Activated CD8-positive, alpha-beta memory T cell treated with anti-CD3 and anti-CD28 coated beads, Interleukin-2, amount 10 ng/mL, durations not matched to agents 7 days and 5 days (primary cell): ENCODE measurements around the gene GRHL1. TPM values are rescaled to one million over a fixed set of nuclear protein-coding genes. Genes with fewer than 3 reads are reported as not detected.

ENCODE experiments used
- ATAC-seq: fragments of 150-1000 bp; cut with Tn5 transposase; one replicate; pipeline ENCODE4 v1.10.0; 2021; ENCODE audit warnings: moderate library complexity
- CTCF ChIA-PET: fragments of 350-600 bp; sonication (Branson Sonifier 250); formaldehyde crosslinking; loops from one replicate; lab custom pipeline; 2021; ENCODE audit warnings: antibody characterized with exemption; lab: Charles Lee
- DNase-seq: peaks from one replicate; pipeline ENCODE4 v3.0.0-alpha.2; 2020
- H3K27ac Mint-ChIP-seq: one replicate; pipeline ENCODE4 v1.8.0; 2021; ENCODE audit warnings: mild to moderate bottlenecking, mixed read lengths
- H3K27me3 Mint-ChIP-seq: one replicate; pipeline ENCODE4 v1.8.0; 2021; ENCODE audit warnings: mixed read lengths
- H3K36me3 Mint-ChIP-seq: one replicate; pipeline ENCODE4 v1.8.0; 2021; ENCODE audit warnings: mild to moderate bottlenecking, mixed read lengths
- H3K4me1 Mint-ChIP-seq: one replicate; pipeline ENCODE4 v1.8.0; 2021; ENCODE audit warnings: mixed read lengths
- H3K4me3 Mint-ChIP-seq: one replicate; pipeline ENCODE4 v1.8.0; 2021; ENCODE audit warnings: mild to moderate bottlenecking, moderate library complexity, mixed read lengths
- H3K9me3 Mint-ChIP-seq: one replicate; pipeline ENCODE4 v1.8.0; 2022; ENCODE audit warnings: low read depth, mixed read lengths
- total RNA-seq, 2 experiments: library from RNA; stranded (reverse); gene quantifications; one replicate each; pipeline ENCODE4 v1.2.3, GENCODE V29; 2021

The GRHL1 gene
- total RNA-seq, 2 experiments from 2014 or later = 0.64 to 1.0 TPM

DNA sequence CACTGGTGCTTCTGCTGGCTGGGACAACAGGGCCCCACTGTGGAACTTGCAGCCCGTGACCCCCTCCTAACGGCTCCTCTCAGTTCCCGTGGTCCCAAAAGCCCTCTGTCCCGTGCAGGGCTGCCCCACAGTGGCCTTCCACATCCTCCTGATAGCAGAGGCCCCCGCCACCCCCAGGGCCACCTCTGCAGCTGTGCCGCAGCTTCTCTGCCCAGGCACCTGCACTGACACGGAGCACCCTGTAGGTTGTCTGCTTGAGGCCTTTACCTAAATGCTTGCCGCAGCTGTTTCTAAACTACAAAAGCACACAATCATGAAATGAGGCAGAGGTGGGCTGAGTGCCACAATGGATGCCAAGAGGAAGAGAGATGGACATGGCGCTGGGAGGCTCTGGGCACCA is 13.5 kb upstream of the GRHL1 start:
- no peak overlapping the region for H3K4me3 Mint-ChIP-seq
- H3K27ac Mint-ChIP-seq = no peak overlapping the region
- peaks cover 10% of the 10 kb centered on the region for H3K36me3 Mint-ChIP-seq
- DNase-seq (no peak), ATAC-seq (no peak)
- peaks cover 4% of the 10 kb centered on the region for H3K27me3 Mint-ChIP-seq
- CTCF ChIA-PET = interaction anchor here (2.2 kb wide), 1 partner anchor 124 kb away, joined by 8 read pairs; no protein-coding TSS in a partner anchor
- H3K9me3 Mint-ChIP-seq = no peaks in the 10 kb centered on the region
- no peaks in the 10 kb centered on the region for H3K4me1 Mint-ChIP-seq

- no peak overlapping the region for H3K4me3 Mint-ChIP-seq
- H3K4me1 Mint-ChIP-seq = no peaks in the 10 kb centered on the region
- no peaks in the 10 kb centered on the region for H3K9me3 Mint-ChIP-seq
- DNase-seq (no peak), ATAC-seq (no peak)
- no peaks in the 10 kb centered on the region for H3K36me3 Mint-ChIP-seq
- H3K27ac Mint-ChIP-seq = no peak overlapping the region
- CTCF ChIA-PET = interaction anchor here (0.9 kb wide), 1 partner anchor 126 kb away, joined by 3 read pairs; no protein-coding TSS in a partner anchor
- H3K27me3 Mint-ChIP-seq = peaks cover 15% of the 10 kb centered on the region
These were observed 11.7 kb upstream of the GRHL1 start for GRCh38 chr2:9939587-9940485.

- H3K4me3 Mint-ChIP-seq = no peak overlapping the region
- CTCF ChIA-PET = interaction anchor here (1.0 to 1.4 kb wide), 3 partner anchors 27 to 128 kb away, joined by 3 to 5 read pairs (median 3); no protein-coding TSS in a partner anchor
- H3K9me3 Mint-ChIP-seq = no peaks in the 10 kb centered on the region
- ATAC-seq (no peak), DNase-seq (no peak)
- H3K27me3 Mint-ChIP-seq = peaks cover 29% of the 10 kb centered on the region
- H3K27ac Mint-ChIP-seq = no peak overlapping the region
- no peaks in the 10 kb centered on the region for H3K4me1 Mint-ChIP-seq
- no peaks in the 10 kb centered on the region for H3K36me3 Mint-ChIP-seq
These were observed 10.1 kb upstream of the GRHL1 start for GRCh38 chr2:9941196-9941995.

DNA sequence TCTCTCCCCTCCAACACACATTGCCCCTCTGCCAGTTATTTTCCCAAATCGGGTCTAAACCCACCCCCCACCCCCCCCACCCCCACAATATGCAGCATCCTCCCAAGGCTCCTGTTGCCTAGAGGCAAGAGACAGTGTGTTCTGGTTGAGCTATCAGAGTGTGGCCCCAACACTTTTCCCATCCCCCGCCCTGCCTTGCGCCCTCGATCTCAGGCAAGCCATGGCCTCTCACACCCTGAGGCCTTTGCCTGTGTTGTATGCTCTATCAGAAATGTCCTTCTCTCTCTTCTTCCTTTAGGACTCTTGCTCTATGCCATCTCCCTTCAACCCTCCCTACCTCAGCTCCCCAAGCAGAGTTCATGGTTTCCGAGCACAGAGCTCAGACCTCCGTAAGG is 9.5 kb upstream of the GRHL1 start:
- Mint-ChIP-seq H3K36me3 (no peaks in the 10 kb centered on the region), H3K27ac (no peak overlapping the region), H3K4me3 (no peak overlapping the region), H3K9me3 (no peaks in the 10 kb centered on the region), H3K4me1 (no peaks in the 10 kb centered on the region), H3K27me3 (peaks cover 34% of the 10 kb centered on the region)
- no peak for ATAC-seq
- CTCF ChIA-PET = interaction anchor here (1.3 to 2.2 kb wide), 4 partner anchors 27 to 128 kb away, joined by 3 to 13 read pairs (median 6); no protein-coding TSS in a partner anchor
- DNase-seq = no peak

DNA sequence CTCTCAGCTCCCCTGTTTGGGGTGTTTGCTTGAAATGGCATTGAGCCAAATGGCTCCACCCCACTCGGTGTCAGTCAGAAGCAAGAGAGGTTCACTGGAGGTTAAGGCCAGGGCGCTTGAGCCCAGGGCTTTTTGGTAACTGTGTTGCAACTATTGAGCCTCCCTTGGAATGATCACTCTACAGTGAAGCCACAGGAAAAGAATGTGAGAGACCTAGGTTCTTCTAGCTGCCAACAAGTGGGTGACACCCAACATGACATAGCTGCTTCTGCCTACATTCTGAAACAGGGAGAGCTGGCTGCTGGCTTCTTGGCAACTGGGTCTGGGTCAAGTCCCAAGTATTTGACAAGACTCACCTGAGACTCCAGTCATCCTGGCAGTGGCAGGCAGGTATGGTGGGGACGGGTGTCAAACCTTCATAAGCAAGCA is 7.1 kb upstream of the GRHL1 start:
- H3K9me3 Mint-ChIP-seq = no peaks in the 10 kb centered on the region
- H3K27me3 Mint-ChIP-seq = peaks cover 49% of the 10 kb centered on the region
- no peak for DNase-seq
- H3K4me3 Mint-ChIP-seq = no peak overlapping the region
- CTCF ChIA-PET = interaction anchor here (0.8 to 2.2 kb wide), 3 partner anchors 11 to 101 kb away, joined by 3 to 13 read pairs (median 4); partner anchors contain the start of gene TAF1B
- no peaks in the 10 kb centered on the region for H3K36me3 Mint-ChIP-seq
- ATAC-seq = no peak
- H3K4me1 Mint-ChIP-seq = no peaks in the 10 kb centered on the region
- no peak overlapping the region for H3K27ac Mint-ChIP-seq

- Mint-ChIP-seq H3K36me3 (no peaks in the 10 kb centered on the region), H3K4me3 (no peak overlapping the region), H3K27me3 (peaks cover 61% of the 10 kb centered on the region), H3K4me1 (peaks cover 8% of the 10 kb centered on the region), H3K27ac (no peak overlapping the region), H3K9me3 (no peaks in the 10 kb centered on the region)
- DNase-seq = no peak
- no peak for ATAC-seq
- CTCF ChIA-PET = no interaction called here
These were observed 5.9 kb upstream of the GRHL1 start for GRCh38 chr2:9945596-9945995.

DNA sequence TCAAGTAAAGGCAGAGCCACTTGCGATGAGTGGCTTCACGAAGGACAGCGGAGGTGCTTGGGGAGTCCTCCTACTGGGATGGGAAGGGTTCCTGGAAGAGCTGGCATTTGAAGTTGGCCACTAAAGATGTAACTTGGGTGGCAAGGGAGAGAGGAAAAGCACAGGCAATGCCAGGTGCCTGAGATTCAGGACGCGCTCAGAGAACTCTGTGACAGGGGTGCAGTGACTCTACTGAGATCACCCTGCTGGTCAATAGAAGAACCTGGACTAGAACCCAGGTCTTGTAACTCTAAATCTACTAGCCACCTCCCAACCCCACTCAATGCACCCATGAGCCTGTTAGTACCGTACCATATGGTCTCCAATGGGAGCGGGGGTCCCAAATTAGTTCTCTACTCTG is 5.4 kb upstream of the GRHL1 start:
- no peaks in the 10 kb centered on the region for H3K36me3 Mint-ChIP-seq
- peaks cover 58% of the 10 kb centered on the region for H3K27me3 Mint-ChIP-seq
- H3K9me3 Mint-ChIP-seq = no peaks in the 10 kb centered on the region
- H3K27ac Mint-ChIP-seq = no peak overlapping the region
- H3K4me3 Mint-ChIP-seq = no peak overlapping the region
- no peak for DNase-seq
- no peak for ATAC-seq
- CTCF ChIA-PET = no interaction called here
- peaks cover 9% of the 10 kb centered on the region for H3K4me1 Mint-ChIP-seq

DNA sequence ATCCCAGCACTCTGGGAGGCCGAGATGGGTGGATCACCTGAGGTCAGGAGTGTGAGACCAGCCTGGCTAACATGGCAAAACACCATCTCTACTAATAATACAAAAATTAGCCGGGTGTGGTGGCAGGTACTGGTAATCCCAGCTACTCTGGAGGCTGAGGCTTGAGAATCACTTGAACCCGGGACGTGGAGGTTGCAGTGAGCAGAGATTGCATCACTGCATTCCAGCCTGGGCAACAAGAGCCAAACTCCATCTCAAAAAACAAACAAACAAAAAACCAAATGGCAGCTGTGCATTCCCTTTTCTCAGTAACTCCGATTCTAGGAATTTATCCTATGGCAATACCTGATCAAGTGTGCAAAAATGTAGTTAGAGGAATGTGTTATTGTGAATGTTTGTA is 4.7 kb upstream of the GRHL1 start:
- no peaks in the 10 kb centered on the region for H3K36me3 Mint-ChIP-seq
- peaks cover 58% of the 10 kb centered on the region for H3K27me3 Mint-ChIP-seq
- peaks cover 9% of the 10 kb centered on the region for H3K4me1 Mint-ChIP-seq

GRCh38 chr2:9948721-9949120 is 2.8 kb upstream of the GRHL1 start:
- Mint-ChIP-seq H3K36me3 (no peaks in the 10 kb centered on the region), H3K27me3 (peaks cover 70% of the 10 kb centered on the region), H3K4me1 (peaks cover 12% of the 10 kb centered on the region), H3K27ac (no peak overlapping the region), H3K9me3 (no peaks in the 10 kb centered on the region), H3K4me3 (no peak overlapping the region)
- DNase-seq = no peak
- no peak for ATAC-seq
- CTCF ChIA-PET = interaction anchor here (0.6 to 2.1 kb wide), 3 partner anchors 19 to 527 kb away, joined by 3 to 7 read pairs (median 3); no protein-coding TSS in a partner anchor

More for the DNA sequence above, 4.7 kb upstream of the GRHL1 start:
- Mint-ChIP-seq H3K9me3 (no peaks in the 10 kb centered on the region), H3K27ac (no peak overlapping the region), H3K4me3 (no peak overlapping the region)
- ATAC-seq = no peak
- CTCF ChIA-PET = no interaction called here
- no peak for DNase-seq

- no peak overlapping the region for H3K27ac Mint-ChIP-seq
- CTCF ChIA-PET = interaction anchor here (0.6 to 2.1 kb wide), 5 partner anchors 20 to 527 kb away, joined by 3 to 7 read pairs (median 3); no protein-coding TSS in a partner anchor
These were observed 2.1 kb upstream of the GRHL1 start for GRCh38 chr2:9949239-9949991.

GRCh38 chr2:9949992-9950520 is 1.4 kb upstream of the GRHL1 start:
- Mint-ChIP-seq H3K36me3 (no peaks in the 10 kb centered on the region), H3K27me3 (peaks cover 74% of the 10 kb centered on the region), H3K4me3 (peak overlapping the region; percentile 63), H3K4me1 (peaks cover 12% of the 10 kb centered on the region), H3K27ac (no peak overlapping the region), H3K9me3 (no peaks in the 10 kb centered on the region)
- CTCF ChIA-PET = interaction anchor here (0.7 to 0.8 kb wide), 2 partner anchors 136 to 151 kb away, joined by 3 read pairs; no protein-coding TSS in a partner anchor
- ATAC-seq (no peak), DNase-seq (no peak)

More at GRCh38 chr2:9949239-9949991, 2.1 kb upstream of the GRHL1 start:
- peaks cover 74% of the 10 kb centered on the region for H3K27me3 Mint-ChIP-seq
- H3K4me1 Mint-ChIP-seq = peaks cover 12% of the 10 kb centered on the region
- no peaks in the 10 kb centered on the region for H3K9me3 Mint-ChIP-seq
- ATAC-seq (no peak), DNase-seq (no peak)
- H3K36me3 Mint-ChIP-seq = no peaks in the 10 kb centered on the region
- H3K4me3 Mint-ChIP-seq = peak overlapping the region; percentile 63

GRCh38 chr2:9950521-9951271 is 797 bp upstream of the GRHL1 start:
- H3K4me3 Mint-ChIP-seq = peak overlapping the region; percentile 63
- no peak overlapping the region for H3K27ac Mint-ChIP-seq
- peaks cover 71% of the 10 kb centered on the region for H3K27me3 Mint-ChIP-seq
- CTCF ChIA-PET = interaction anchor here (0.7 kb wide), 1 partner anchor 137 kb away, joined by 3 read pairs; no protein-coding TSS in a partner anchor
- peak; percentile 44 for ATAC-seq
- peaks cover 12% of the 10 kb centered on the region for H3K4me1 Mint-ChIP-seq
- no peaks in the 10 kb centered on the region for H3K36me3 Mint-ChIP-seq
- H3K9me3 Mint-ChIP-seq = no peaks in the 10 kb centered on the region
- peak; percentile 56 for DNase-seq
